VCaP (cell line): ENCODE data around the gene CCDC102A.

Source experiments
- H3K27ac ChIP-seq: fragments of 450-650 bp; 2 replicates; pipeline ENCODE4 v1.5.1; 2017
- TF ChIP-seq, protein P1 (sequence below): fragments of 450-650 bp; conservative IDR thresholded peaks from 2 replicates; pipeline ENCODE4 v1.5.1; 2017; ENCODE audit warnings: mild to moderate bottlenecking, moderate library complexity

CCDC102A gene

DNA sequence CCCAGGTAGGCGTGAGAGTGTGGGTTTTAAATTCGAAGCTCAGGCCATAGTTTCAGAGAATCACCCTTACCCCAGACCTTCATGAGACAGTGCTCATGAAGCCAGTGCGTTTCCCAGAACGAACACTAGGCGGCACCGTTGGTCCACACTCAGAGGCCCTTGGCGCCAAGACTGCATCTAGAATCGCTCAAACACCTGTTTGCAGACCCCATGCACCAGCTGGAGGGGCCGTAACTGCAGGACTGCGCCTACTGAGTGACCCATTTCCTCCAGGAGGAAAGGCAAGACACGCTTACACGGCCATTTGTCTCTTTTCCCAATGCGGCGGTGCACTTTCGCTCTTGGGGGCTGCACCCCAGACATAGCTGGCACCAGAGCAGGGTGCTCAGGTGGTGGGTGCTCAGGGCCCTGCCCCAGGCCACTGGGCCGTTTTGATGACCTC is 40.1 kb upstream of the CCDC102A start:
- TF ChIP-seq, protein P1, sequence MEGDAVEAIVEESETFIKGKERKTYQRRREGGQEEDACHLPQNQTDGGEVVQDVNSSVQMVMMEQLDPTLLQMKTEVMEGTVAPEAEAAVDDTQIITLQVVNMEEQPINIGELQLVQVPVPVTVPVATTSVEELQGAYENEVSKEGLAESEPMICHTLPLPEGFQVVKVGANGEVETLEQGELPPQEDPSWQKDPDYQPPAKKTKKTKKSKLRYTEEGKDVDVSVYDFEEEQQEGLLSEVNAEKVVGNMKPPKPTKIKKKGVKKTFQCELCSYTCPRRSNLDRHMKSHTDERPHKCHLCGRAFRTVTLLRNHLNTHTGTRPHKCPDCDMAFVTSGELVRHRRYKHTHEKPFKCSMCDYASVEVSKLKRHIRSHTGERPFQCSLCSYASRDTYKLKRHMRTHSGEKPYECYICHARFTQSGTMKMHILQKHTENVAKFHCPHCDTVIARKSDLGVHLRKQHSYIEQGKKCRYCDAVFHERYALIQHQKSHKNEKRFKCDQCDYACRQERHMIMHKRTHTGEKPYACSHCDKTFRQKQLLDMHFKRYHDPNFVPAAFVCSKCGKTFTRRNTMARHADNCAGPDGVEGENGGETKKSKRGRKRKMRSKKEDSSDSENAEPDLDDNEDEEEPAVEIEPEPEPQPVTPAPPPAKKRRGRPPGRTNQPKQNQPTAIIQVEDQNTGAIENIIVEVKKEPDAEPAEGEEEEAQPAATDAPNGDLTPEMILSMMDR = peak; percentile 88
- H3K27ac ChIP-seq = no peak overlapping the region

DNA sequence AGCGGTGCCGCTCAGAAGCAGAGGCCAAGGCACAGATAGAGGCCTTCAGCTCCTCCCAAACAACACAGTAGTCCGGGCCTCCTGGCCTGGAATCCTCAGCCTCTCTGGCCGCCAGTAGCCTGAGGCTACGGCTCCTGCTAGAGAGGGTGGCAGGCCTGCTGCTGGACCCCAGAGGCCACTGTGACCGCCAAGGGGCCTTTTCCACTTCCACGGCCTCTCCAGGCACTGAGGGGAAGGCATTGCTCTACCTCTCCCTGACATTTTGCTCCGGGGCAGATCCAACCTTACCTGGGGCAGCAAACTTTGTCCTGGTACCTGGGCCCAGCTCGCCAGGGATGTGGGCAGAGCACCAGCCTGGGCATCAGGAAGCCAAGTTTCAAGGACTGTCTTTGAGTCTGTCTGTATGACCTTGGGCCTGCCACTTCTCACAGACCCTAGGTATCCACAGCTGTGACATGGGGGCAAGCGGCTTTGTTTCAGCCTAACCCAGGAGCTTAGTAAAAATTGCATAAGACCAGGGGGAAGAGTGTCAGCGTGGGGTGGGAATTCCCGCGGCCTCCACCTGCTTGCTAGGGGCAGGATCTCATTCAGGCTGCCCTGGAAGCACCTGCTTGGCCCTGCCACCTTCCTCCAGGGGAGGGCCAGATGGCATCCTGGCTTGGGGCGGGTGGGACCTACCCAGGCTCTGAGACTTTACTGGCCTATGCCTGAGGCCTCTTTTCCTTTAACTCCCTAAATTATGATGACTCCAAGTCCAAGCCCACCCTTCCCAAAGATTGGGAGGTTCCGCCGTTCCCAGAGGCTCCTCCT is 39.3 kb upstream of the CCDC102A start:
- TF ChIP-seq, protein P1 = no peak
- no peak overlapping the region for H3K27ac ChIP-seq

DNA sequence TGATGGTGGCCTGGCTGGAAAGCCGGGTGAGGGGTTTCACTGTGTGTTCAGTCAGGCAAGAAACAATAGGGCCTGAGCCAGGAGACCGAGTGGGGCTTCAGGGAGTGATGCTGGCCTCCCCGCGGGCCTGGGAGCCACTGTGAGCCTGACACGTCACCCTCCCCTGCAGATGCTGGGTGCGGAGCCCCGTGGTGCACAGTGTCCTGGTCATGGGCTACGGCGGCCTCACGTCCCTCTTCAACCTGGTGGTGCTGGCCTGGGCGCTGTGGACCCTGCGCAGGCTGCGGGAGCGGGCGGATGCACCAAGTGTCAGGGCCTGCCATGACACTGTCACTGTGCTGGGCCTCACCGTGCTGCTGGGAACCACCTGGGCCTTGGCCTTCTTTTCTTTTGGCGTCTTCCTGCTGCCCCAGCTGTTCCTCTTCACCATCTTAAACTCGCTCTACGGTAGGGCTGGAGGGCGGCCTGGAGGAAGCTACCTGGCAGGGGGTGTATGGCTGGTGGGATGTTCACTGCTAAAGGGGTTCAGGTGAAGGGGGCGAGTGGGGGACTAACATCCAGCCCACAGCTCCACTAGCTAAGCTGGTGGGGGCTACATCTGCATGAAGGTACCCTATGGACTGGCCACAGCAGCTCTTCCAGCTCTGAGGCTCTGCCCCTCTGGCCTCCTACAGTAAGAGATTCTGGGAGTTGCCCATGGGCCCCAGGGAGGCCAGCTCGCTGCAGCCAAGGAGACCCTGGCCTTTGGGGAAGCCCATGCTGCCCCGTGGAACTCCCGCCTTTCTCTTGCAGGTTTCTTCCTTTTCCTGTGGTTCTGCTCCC is 38.5 kb upstream of the CCDC102A start:
- TF ChIP-seq, protein P1 = no peak
- no peak overlapping the region for H3K27ac ChIP-seq

DNA sequence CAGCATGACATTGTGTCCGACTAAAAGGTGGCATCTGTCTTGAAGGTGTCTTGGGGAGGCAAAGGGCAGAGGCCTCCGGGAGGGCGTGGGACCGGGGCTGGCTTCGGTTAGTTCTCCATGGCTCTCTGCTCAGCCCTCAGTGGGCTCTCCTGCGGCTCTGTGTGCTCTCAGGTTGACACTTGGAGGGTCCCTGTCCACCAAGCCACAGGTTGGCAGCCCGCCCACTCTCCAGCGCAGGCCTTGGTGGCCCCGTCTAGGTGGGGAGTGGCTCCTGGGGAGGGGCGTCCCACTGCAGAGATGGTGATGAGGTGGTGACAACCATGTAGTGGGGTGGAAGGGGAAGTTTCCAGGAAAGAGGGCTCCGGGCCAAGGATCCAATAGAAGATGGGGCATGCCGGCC is 37.7 kb upstream of the CCDC102A start:
- TF ChIP-seq, protein P1 = no peak
- no peak overlapping the region for H3K27ac ChIP-seq

DNA sequence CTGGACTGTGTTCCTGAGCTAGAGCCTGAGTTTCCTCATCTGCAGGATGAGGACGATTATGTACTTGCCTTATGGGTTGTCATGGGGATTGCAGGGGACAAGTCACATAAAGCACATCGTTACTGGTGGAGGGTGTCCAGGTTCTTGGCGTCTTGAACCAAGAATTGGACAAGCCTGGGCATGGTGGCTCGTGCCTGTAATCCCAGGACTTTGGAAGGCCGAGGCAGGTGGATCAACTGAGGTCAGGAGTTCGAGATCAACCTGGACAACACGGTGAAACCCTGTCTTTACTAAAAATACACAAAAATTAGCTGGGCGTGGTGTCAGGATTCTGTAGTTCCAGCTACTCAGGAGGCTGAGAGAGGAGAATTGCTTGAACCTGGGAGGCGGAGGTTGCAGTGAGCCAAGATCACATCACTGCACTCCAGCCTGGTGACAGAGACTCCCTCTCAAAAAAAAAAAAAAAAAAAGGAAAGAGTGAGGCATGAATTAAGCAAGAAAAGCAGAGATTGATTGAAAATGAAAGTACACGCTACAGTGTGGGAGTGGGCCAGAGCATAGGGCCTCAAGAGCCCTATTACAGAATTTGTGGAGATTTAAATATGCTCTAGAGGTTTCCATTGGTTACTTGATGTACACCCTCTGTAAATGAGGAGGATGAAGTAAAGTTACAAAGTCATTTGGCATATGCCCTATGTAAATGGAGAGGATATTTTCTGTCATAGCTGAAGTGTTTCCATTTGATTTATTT is 36.8 kb upstream of the CCDC102A start:
- H3K27ac ChIP-seq = no peak overlapping the region
- TF ChIP-seq, protein P1 = no peak

DNA sequence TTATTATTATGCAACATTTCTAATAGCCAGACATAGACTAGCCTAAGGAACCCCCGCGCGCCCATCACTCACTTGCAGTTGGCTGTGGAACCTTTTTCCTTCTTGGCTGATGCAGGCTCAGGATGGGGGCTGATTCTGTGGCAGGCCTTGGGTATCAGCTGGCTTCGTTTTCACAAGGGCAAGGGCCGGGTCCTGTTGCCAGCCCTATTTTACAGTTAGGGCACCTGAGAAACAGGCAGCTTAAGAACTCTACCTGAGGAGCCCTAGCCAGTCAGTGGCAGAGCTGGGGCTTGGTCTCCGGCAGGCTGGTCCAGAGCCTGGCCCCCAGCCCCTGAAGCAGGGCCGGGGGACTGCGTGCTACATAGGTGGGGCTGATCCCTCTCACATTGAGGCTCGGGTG is 34.7 kb upstream of the CCDC102A start:
- no peak overlapping the region for H3K27ac ChIP-seq
- TF ChIP-seq, protein P1 = no peak
